Activated CD8-positive, alpha-beta T cell treated with anti-CD3 and anti-CD28 coated beads, Interleukin-2, amount 10 ng/mL, durations not matched to agents 7 days and 5 days (primary cell): ENCODE results near the gene RAB2B. TPM values are rescaled to one million over a fixed set of nuclear protein-coding genes. Genes with fewer than 3 reads are reported as not detected.
A peak's percentile ranks its signal among the peaks of the same experiment; 100 is the strongest.

Source experiments
- ATAC-seq: fragments of 150-1000 bp; cut with Tn5 transposase; one replicate; pipeline ENCODE4 v1.10.0; 2021; ENCODE audit warnings: moderate library complexity
- CTCF ChIA-PET: fragments of 350-600 bp; sonication (Branson Sonifier 250); formaldehyde crosslinking; loops from one replicate; lab custom pipeline; 2021; ENCODE audit warnings: antibody characterized with exemption; lab: Charles Lee
- POLR2A ChIA-PET: fragments of 350-600 bp; sonication (Branson Sonifier 250); formaldehyde crosslinking; loops from one replicate; lab custom pipeline; 2021; ENCODE audit warnings: antibody characterized with exemption; lab: Charles Lee
- DNase-seq: peaks from one replicate; pipeline ENCODE4 v3.0.0-alpha.2; 2020
- H3K27ac Mint-ChIP-seq: one replicate; pipeline ENCODE4 v1.8.0; 2021; ENCODE audit warnings: mild to moderate bottlenecking, mixed read lengths
- H3K27me3 Mint-ChIP-seq: one replicate; pipeline ENCODE4 v1.8.0; 2021; ENCODE audit warnings: low read depth, mixed read lengths
- H3K36me3 Mint-ChIP-seq: one replicate; pipeline ENCODE4 v1.8.0; 2021; ENCODE audit warnings: low read depth, mixed read lengths
- H3K4me1 Mint-ChIP-seq: one replicate; pipeline ENCODE4 v1.8.0; 2021; ENCODE audit warnings: low read depth, mixed read lengths
- H3K4me3 Mint-ChIP-seq: one replicate; pipeline ENCODE4 v1.8.0; 2021; ENCODE audit warnings: mild to moderate bottlenecking, mixed read lengths
- H3K9me3 Mint-ChIP-seq: one replicate; pipeline ENCODE4 v1.8.0; 2022; ENCODE audit warnings: mixed read lengths; ENCODE audit not compliant: insufficient read depth
- total RNA-seq, 2 experiments: library from RNA; stranded (reverse); gene quantifications; one replicate each; pipeline ENCODE4 v1.2.3, GENCODE V29; 2021

RAB2B gene
- total RNA-seq, 2 experiments from 2014 or later, result 20.7 to 22.1 TPM

DNA sequence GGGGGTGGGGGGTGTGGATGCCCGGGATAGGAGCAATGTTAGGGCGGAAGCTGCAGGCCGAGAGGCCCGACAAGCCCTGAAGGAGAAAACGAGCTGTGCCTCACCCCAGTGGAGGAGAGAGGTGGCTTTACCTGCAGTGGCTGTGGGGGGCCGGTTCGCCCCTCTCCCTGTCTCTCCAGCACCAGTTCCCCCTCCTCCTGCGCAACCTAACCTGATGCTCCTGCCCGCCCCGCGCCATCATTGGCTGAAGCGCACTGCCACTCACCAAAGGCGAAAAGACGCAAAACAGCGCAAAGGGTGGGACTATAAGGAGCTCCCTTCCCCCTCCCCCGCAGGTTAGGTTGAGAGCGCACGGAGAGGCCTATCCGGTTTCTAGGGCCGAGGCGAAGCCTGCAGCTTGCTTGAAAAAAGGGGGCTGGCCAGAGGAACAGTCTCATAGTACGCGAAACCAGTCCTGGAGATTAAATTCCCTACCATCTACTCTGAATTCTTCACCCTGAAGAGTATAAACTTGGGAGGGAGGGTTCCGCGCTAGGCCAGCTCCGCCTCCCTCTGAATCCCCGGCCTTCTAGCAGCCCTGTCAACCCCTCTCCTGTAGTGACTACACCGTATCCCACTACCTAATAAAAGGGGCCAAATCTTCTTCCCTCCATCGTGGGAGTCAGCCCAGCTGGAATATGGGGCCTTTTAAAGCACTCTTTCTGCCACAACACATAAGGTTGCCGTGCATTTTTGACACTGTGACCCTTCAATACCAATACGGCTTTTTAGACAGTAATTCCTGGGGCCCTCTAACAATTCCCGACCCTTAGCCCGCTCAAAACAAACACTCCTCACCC is 39.5 kb downstream of the RAB2B start:
- no peaks in the 10 kb centered on the region for H3K27me3 Mint-ChIP-seq
- H3K9me3 Mint-ChIP-seq, result no peaks in the 10 kb centered on the region
- peaks cover 33% of the 10 kb centered on the region for H3K36me3 Mint-ChIP-seq
- peaks cover 40% of the 10 kb centered on the region for H3K4me1 Mint-ChIP-seq
- ATAC-seq (peak; percentile 99), DNase-seq (peak; percentile 99)
- H3K4me3 Mint-ChIP-seq, result peak overlapping the region; percentile 85
- ChIA-PET POLR2A (interaction anchor here (0.6 to 2.7 kb wide), 13 partner anchors 10 to 982 kb away, joined by 3 to 65 read pairs (median 5); partner anchors contain the start of genes APEX1, CHD8, METTL3 and OSGEP), CTCF (interaction anchor here (1.0 to 3.2 kb wide), 11 partner anchors 9 to 1492 kb away, joined by 3 to 45 read pairs (median 4); partner anchors contain the start of genes CHD8 and TOX4)
- H3K27ac Mint-ChIP-seq, result peak overlapping the region; percentile 83

GRCh38 chr14:21436567-21437062 is 40.1 kb downstream of the RAB2B start:
- ChIA-PET CTCF (interaction anchor here (0.7 to 3.2 kb wide), 13 partner anchors 10 to 1493 kb away, joined by 3 to 45 read pairs (median 4); partner anchors contain the start of genes CHD8 and TOX4), POLR2A (interaction anchor here (0.6 to 2.7 kb wide), 13 partner anchors 9 to 981 kb away, joined by 3 to 65 read pairs (median 5); partner anchors contain the start of genes APEX1, CHD8, METTL3 and OSGEP)
- peaks cover 32% of the 10 kb centered on the region for H3K36me3 Mint-ChIP-seq
- DNase-seq (no peak), ATAC-seq (no peak)
- H3K4me3 Mint-ChIP-seq, result peak overlapping the region; percentile 85
- H3K27ac Mint-ChIP-seq, result peak overlapping the region; percentile 83
- H3K27me3 Mint-ChIP-seq, result no peaks in the 10 kb centered on the region
- no peaks in the 10 kb centered on the region for H3K9me3 Mint-ChIP-seq
- H3K4me1 Mint-ChIP-seq, result peaks cover 40% of the 10 kb centered on the region

DNA sequence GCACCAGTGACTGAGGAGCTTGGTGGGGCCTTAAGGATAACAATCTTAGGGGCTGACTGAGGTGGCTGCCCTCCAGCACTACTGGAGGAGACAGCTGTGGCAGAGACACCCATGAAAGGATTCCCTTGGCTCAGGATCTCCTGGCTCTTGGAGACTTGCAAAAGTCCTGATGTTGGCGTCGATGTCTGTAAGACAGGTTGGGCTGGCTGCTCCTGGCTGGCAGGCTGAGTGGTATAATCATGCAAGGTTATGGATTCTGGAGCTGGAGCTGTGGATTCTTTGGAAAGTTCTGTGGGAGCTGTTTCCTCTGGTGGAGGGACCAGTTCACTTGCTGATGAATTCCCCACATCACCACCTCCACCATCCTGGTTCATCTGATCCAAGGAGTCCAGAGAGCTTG is 45.6 kb downstream of the RAB2B start:
- H3K27me3 Mint-ChIP-seq, result no peaks in the 10 kb centered on the region
- H3K27ac Mint-ChIP-seq, result no peak overlapping the region
- H3K9me3 Mint-ChIP-seq, result no peaks in the 10 kb centered on the region
- POLR2A ChIA-PET, result interaction anchor here (1.4 to 1.6 kb wide), 2 partner anchors 21 to 24 kb away, joined by 3 to 4 read pairs; no protein-coding TSS in a partner anchor
- peaks cover 62% of the 10 kb centered on the region for H3K36me3 Mint-ChIP-seq
- DNase-seq (no peak), ATAC-seq (no peak)
- H3K4me1 Mint-ChIP-seq, result peaks cover 31% of the 10 kb centered on the region
- CTCF ChIA-PET, result interaction anchor here (1.1 to 1.7 kb wide), 3 partner anchors 11 to 46 kb away, joined by 3 to 5 read pairs (median 3); partner anchors contain the start of gene TOX4
- no peak overlapping the region for H3K4me3 Mint-ChIP-seq

DNA sequence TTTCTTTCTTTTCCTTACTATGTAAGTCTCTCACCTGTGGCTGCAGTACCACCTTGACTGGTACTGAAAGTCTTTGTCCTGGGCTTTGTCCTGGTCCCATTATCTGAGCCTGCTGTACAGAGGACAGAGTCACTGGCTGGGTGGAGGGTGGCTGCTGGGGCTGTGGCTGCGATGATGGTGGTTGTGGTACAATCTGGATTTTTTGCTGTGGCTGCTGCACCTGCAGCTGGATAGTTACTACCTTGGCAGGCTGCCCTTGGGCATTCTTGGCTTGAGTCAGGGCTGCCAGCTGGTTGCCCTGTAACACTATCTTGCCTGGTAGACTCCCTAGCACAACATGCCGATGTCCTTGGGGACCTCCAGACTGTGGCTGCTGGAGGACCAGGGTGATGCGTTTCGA is 47.8 kb downstream of the RAB2B start:
- POLR2A ChIA-PET, result no interaction called here
- H3K36me3 Mint-ChIP-seq, result peaks cover 70% of the 10 kb centered on the region
- H3K9me3 Mint-ChIP-seq, result no peaks in the 10 kb centered on the region
- CTCF ChIA-PET, result no interaction called here
- no peak for ATAC-seq
- H3K27ac Mint-ChIP-seq, result peak overlapping the region; percentile 39
- H3K4me3 Mint-ChIP-seq, result no peak overlapping the region
- H3K27me3 Mint-ChIP-seq, result no peaks in the 10 kb centered on the region
- no peak for DNase-seq
- peaks cover 11% of the 10 kb centered on the region for H3K4me1 Mint-ChIP-seq

GRCh38 chr14:21426692-21427091 is 50.1 kb downstream of the RAB2B start:
- H3K27me3 Mint-ChIP-seq, result no peaks in the 10 kb centered on the region
- DNase-seq (no peak), ATAC-seq (no peak)
- H3K36me3 Mint-ChIP-seq, result peaks cover 71% of the 10 kb centered on the region
- no peak overlapping the region for H3K27ac Mint-ChIP-seq
- no peak overlapping the region for H3K4me3 Mint-ChIP-seq
- peaks cover 4% of the 10 kb centered on the region for H3K4me1 Mint-ChIP-seq
- CTCF ChIA-PET, result no interaction called here
- POLR2A ChIA-PET, result interaction anchor here (2.4 kb wide), 1 partner anchor 10 kb away, joined by 10 read pairs; no protein-coding TSS in a partner anchor
- H3K9me3 Mint-ChIP-seq, result no peaks in the 10 kb centered on the region

GRCh38 chr14:21419528-21419927 is 57.2 kb downstream of the RAB2B start:
- H3K4me3 Mint-ChIP-seq, result no peak overlapping the region
- H3K9me3 Mint-ChIP-seq, result no peaks in the 10 kb centered on the region
- no peaks in the 10 kb centered on the region for H3K27me3 Mint-ChIP-seq
- CTCF ChIA-PET, result interaction anchor here (1.3 kb wide), 1 partner anchor 11 kb away, joined by 3 read pairs; no protein-coding TSS in a partner anchor
- peaks cover 8% of the 10 kb centered on the region for H3K4me1 Mint-ChIP-seq
- POLR2A ChIA-PET, result interaction anchor here (1.3 kb wide), 1 partner anchor 18 kb away, joined by 3 read pairs; no protein-coding TSS in a partner anchor
- DNase-seq (no peak), ATAC-seq (no peak)
- H3K27ac Mint-ChIP-seq, result no peak overlapping the region
- peaks cover 55% of the 10 kb centered on the region for H3K36me3 Mint-ChIP-seq

GRCh38 chr14:21415329-21415728 is 61.4 kb downstream of the RAB2B start:
- Mint-ChIP-seq H3K9me3 (no peaks in the 10 kb centered on the region), H3K4me1 (peaks cover 4% of the 10 kb centered on the region), H3K36me3 (peaks cover 65% of the 10 kb centered on the region), H3K27ac (peak overlapping the region; percentile 6), H3K4me3 (no peak overlapping the region), H3K27me3 (no peaks in the 10 kb centered on the region)
- DNase-seq (no peak), ATAC-seq (no peak)
- POLR2A ChIA-PET, result no interaction called here
- CTCF ChIA-PET, result interaction anchor here (0.7 to 1.7 kb wide), 5 partner anchors 9 to 41 kb away, joined by 3 to 5 read pairs (median 3); partner anchors contain the start of gene CHD8

DNA sequence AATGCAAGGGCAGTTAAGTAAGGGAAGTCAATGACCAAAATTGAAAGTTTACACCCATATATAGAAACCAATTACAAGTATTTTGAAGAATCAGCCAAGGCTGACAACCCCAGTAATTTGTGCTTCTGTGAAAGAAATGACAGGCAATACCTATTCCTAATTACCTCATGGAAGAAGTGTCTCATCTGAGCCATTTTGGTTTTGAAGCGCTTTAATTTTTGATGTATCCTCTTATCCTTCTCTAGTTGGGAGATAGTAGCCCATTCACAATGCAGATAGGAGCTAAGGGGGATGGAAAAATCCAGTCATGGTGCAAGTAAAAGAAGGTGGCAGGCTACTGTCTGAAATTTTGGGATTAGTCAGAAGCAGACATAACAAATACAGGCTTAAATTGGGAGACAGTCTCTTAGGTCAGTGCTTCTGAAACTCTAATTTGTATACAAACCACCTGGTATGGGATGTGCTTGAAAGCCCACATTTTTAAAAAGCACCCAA is 62.6 kb downstream of the RAB2B start:
- DNase-seq, result no peak
- CTCF ChIA-PET, result interaction anchor here (1.2 to 1.3 kb wide), 3 partner anchors 10 to 32 kb away, joined by 3 to 5 read pairs (median 4); no protein-coding TSS in a partner anchor
- Mint-ChIP-seq H3K36me3 (peaks cover 67% of the 10 kb centered on the region), H3K9me3 (no peaks in the 10 kb centered on the region), H3K27me3 (no peaks in the 10 kb centered on the region), H3K4me3 (no peak overlapping the region), H3K4me1 (peaks cover 2% of the 10 kb centered on the region), H3K27ac (no peak overlapping the region)
- POLR2A ChIA-PET, result no interaction called here
- ATAC-seq, result no peak

Other genes with a start within 250 kb of the RAB2B start
- 100 to 1,000 TPM; 768 to 782 TPM for gene HNRNPC, start 207.5 kb downstream of the RAB2B start, total RNA-seq
- not detected for gene RPGRIP1, start 196.9 kb downstream of the RAB2B start, total RNA-seq
- gene SUPT16H, start 92.9 kb downstream of the RAB2B start, total RNA-seq, result 100 to 1,000 TPM; 136 to 138 TPM
- 100 to 1,000 TPM; 116 to 119 TPM for gene CHD8, start 20.8 kb downstream of the RAB2B start, total RNA-seq
- 10 to 100 TPM; 66.2 to 71.1 TPM for gene TOX4, start 236 bp upstream of the RAB2B start, total RNA-seq
- 10 to 100 TPM; 68.3 to 70.8 TPM for gene METTL3, start 34.4 kb upstream of the RAB2B start, total RNA-seq
- gene SALL2, start 49.4 kb upstream of the RAB2B start, total RNA-seq, result 1 to 10 TPM; 1.9 to 2.0 TPM
- not detected for gene OR10G3, start 103.1 kb upstream of the RAB2B start, total RNA-seq
- not detected for gene OR10G2, start 158.0 kb upstream of the RAB2B start, total RNA-seq
- not detected for gene OR4E2, start 176.9 kb upstream of the RAB2B start, total RNA-seq
- gene OR4E1, start 196.9 kb upstream of the RAB2B start, total RNA-seq, result under 1 TPM in 1 of 2 experiments, not detected in 1; 0.05 TPM